Body of pancreas (tissue), 4 donors: Measurements from ENCODE around the gene EPN2.

ENCODE experiments used
- CTCF ChIP-seq, 7 experiments: fragments of 450-650 bp in 4 of 7; fragments of 200-600 bp in 3 of 7; sonication (generic) in 3 of 7; IDR thresholded peaks; one replicate each; pipeline ENCODE4 v1.5.1; 2016 to 2019; ENCODE audit warnings: antibody characterized with exemption in 7 of 7
- POLR2A ChIP-seq, 3 donors: fragments of 450-650 bp; IDR thresholded peaks; one replicate each; pipeline ENCODE4 v1.6.1; 2016; ENCODE audit warnings: antibody characterized with exemption in 3 of 3, mild to moderate bottlenecking in 2 of 3

- TF ChIP-seq POLR2A (IDR thresholded peaks at IDR 0.05) (no peak), CTCF (IDR thresholded peaks at IDR 0.05) (peak in 1 of 7 experiments; percentile 12)
Measured at GRCh38 chr17:19270704-19271611, 33.8 kb downstream of the EPN2 start.
